22Rv1 (cell line): ENCODE data around the gene PXDN.

ENCODE experiments used
- CTCF ChIP-seq: fragments of 450-650 bp; IDR thresholded peaks from 2 replicates; pipeline ENCODE4 v1.5.1; 2017; ENCODE audit warnings: mild to moderate bottlenecking
- ZFX ChIP-seq: fragments of 450-650 bp; IDR thresholded peaks from 2 replicates; pipeline ENCODE4 v1.6.1; 2017; ENCODE audit warnings: antibody characterized with exemption, borderline replicate concordance

GRCh38 chr2:1595274-1595673 is 149.0 kb downstream of the PXDN start:
- no peak for TF ChIP-seq CTCF
- TF ChIP-seq ZFX: no peak
